Esophagus muscularis mucosa (tissue), 4 donors: ENCODE measurements around the gene SLC2A11.

Source experiments
- CTCF ChIP-seq, 3 experiments: fragments of 200-600 bp in 2 of 3; fragments of 450-650 bp in 1 of 3; sonication (generic) in 2 of 3; IDR thresholded peaks; one replicate each; pipeline ENCODE4 v1.5.1; 2017 to 2019; ENCODE audit warnings: antibody characterized with exemption in 3 of 3, mild to moderate bottlenecking in 2 of 3, moderate library complexity in 1 of 3
- EP300 ChIP-seq: sonication (generic); formaldehyde crosslinking; IDR thresholded peaks from one replicate; pipeline ENCODE4 v1.6.1; 2017; ENCODE audit warnings: antibody characterized with exemption
- POLR2AphosphoS5 ChIP-seq, 2 donors: sonication (generic); formaldehyde crosslinking; IDR thresholded peaks; one replicate each; pipeline ENCODE4 v1.6.1; 2017; ENCODE audit warnings: antibody characterized with exemption in 2 of 2

GRCh38 chr22:23820748-23821211, 36.9 kb upstream of the SLC2A11 start:
- TF ChIP-seq CTCF (IDR thresholded peaks at IDR 0.05) (no peak), POLR2AphosphoS5 (IDR thresholded peaks at IDR 0.05) (no peak), EP300 (no peak)
